CD4-positive, CD25-positive, alpha-beta regulatory T cell (primary cell): ENCODE results near the gene ZBTB38. TPM values are rescaled to one million over a fixed set of nuclear protein-coding genes. Genes with fewer than 3 reads are reported as not detected.

Source experiments
- ATAC-seq, 2 donors: fragments of 150-1000 bp; cut with Tn5 transposase; one replicate each; pipeline ENCODE4 v1.10.0; 2021; ENCODE audit warnings: low read depth in 2 of 2, moderate number of reproducible peaks in 2 of 2, moderate library complexity in 1 of 2
- DNase-seq, 3 donors: peaks; one replicate each; pipeline versions ENCODE4 v3.0.0 to v3.0.0-alpha.2; 2012 to 2022; ENCODE audit warnings: mixed read lengths in 1 of 3
- H3K27ac ChIP-seq: one replicate; pipeline ENCODE4 v1.7.0; 2013; ENCODE audit warnings: mild to moderate bottlenecking, low read length; ENCODE audit not compliant: insufficient read depth, poor library complexity, severe bottlenecking
- H3K27me3 ChIP-seq: one replicate; pipeline ENCODE4 v1.7.0; 2013; ENCODE audit warnings: low read length; ENCODE audit not compliant: control insufficient read depth, insufficient read depth
- H3K36me3 ChIP-seq: one replicate; pipeline ENCODE4 v1.7.0; 2013; ENCODE audit warnings: mild to moderate bottlenecking, low read length, moderate library complexity; ENCODE audit not compliant: control insufficient read depth, insufficient read depth
- H3K4me1 ChIP-seq: 2 replicates; pipeline ENCODE4 v1.7.0; 2013; ENCODE audit warnings: mild to moderate bottlenecking, low read length; ENCODE audit not compliant: insufficient read depth, control insufficient read depth, poor library complexity, severe bottlenecking
- H3K4me3 ChIP-seq: one replicate; pipeline ENCODE4 v1.7.0; 2013; ENCODE audit warnings: low read depth, mild to moderate bottlenecking, low read length, moderate library complexity
- H3K9me3 ChIP-seq, 2 experiments: 1 replicate in 1 of 2; 2 replicates in 1 of 2; pipeline ENCODE4 v1.7.0; 2013; ENCODE audit warnings: low read length in 2 of 2, mild to moderate bottlenecking in 1 of 2, moderate library complexity in 1 of 2; ENCODE audit not compliant: control insufficient read depth in 2 of 2
- H3K27ac Mint-ChIP-seq, 3 donors: one replicate each; pipeline ENCODE4 v1.8.0; 2020 to 2022; ENCODE audit warnings: mild to moderate bottlenecking in 3 of 3, mixed read lengths in 3 of 3, moderate library complexity in 2 of 3
- H3K27me3 Mint-ChIP-seq: one replicate; pipeline ENCODE4 v1.8.0; 2022; ENCODE audit warnings: mild to moderate bottlenecking, mixed read lengths
- H3K36me3 Mint-ChIP-seq: one replicate; pipeline ENCODE4 v1.8.0; 2020; ENCODE audit warnings: mixed read lengths
- H3K4me1 Mint-ChIP-seq, 4 donors: one replicate each; pipeline ENCODE4 v1.8.0; 2020 to 2022; ENCODE audit warnings: mixed read lengths in 4 of 4, mild to moderate bottlenecking in 1 of 4
- H3K4me3 Mint-ChIP-seq, 4 donors: one replicate each; pipeline ENCODE4 v1.8.0; 2020 to 2022; ENCODE audit warnings: mild to moderate bottlenecking in 4 of 4, mixed read lengths in 4 of 4, moderate library complexity in 3 of 4
- H3K9me3 Mint-ChIP-seq, 7 donors: one replicate each; pipeline ENCODE4 v1.8.0; 2020 to 2022; ENCODE audit warnings: mixed read lengths in 7 of 7, mild to moderate bottlenecking in 3 of 7, moderate library complexity in 2 of 7
- polyA plus RNA-seq, 4 donors: library from polyadenylated mRNA; unstranded; fragments of 300-500 nt; fragmentation: Illumina TruSeq; gene quantifications; one replicate each; pipeline ENCODE4 v1.2.3, GENCODE V29; 2021
- total RNA-seq: library from RNA; stranded (reverse); gene quantifications from one replicate; pipeline ENCODE4 v1.2.3, GENCODE V29; 2022

The ZBTB38 gene
- total and polyA plus RNA-seq, 5 donors from 2014 or later: 65.0 to 148 (median 96.7) TPM

GRCh38 chr3:141408596-141408995, 40.3 kb downstream of the ZBTB38 start:
- Histone ChIP-seq H3K27ac (peak overlapping the region; percentile 92), H3K9me3 (no peaks in the 10 kb centered on the region), H3K4me3 (no peak overlapping the region), H3K36me3 (peaks cover 39% of the 10 kb centered on the region), H3K27me3 (no peaks in the 10 kb centered on the region), H3K4me1 (peaks cover 87% of the 10 kb centered on the region)
- H3K27ac Mint-ChIP-seq: peak overlapping the region; percentile 70 to 97 (median 80)
- DNase-seq (no peak), ATAC-seq (no peak)
- no peaks in the 10 kb centered on the region for H3K27me3 Mint-ChIP-seq
- H3K36me3 Mint-ChIP-seq: peaks cover 47% of the 10 kb centered on the region
- H3K4me1 Mint-ChIP-seq: peaks cover 55 to 95% (median 79%) of the 10 kb centered on the region in 4 donors
- H3K9me3 Mint-ChIP-seq: no peaks in the 10 kb centered on the region
- H3K4me3 Mint-ChIP-seq: peak overlapping the region in 1 of 4 donors; percentile 36

GRCh38 chr3:141409940-141410241, 41.6 kb downstream of the ZBTB38 start:
- Mint-ChIP-seq H3K36me3 (peaks cover 48% of the 10 kb centered on the region), H3K4me1 (peaks cover 53 to 95% (median 82%) of the 10 kb centered on the region in 4 donors), H3K27me3 (no peaks in the 10 kb centered on the region), H3K9me3 (no peaks in the 10 kb centered on the region), H3K27ac (peak overlapping the region; percentile 90 to 97 (median 92)), H3K4me3 (peak overlapping the region; percentile 24 to 92 (median 61))
- peak in 1 of 3 donors; percentile 20 for DNase-seq
- no peaks in the 10 kb centered on the region for H3K9me3 ChIP-seq
- no peaks in the 10 kb centered on the region for H3K27me3 ChIP-seq
- H3K4me3 ChIP-seq: peak overlapping the region; percentile 76
- peaks cover 87% of the 10 kb centered on the region for H3K4me1 ChIP-seq
- ATAC-seq: no peak
- H3K27ac ChIP-seq: peak overlapping the region; percentile 92
- peaks cover 40% of the 10 kb centered on the region for H3K36me3 ChIP-seq

GRCh38 chr3:141410408-141410807, 42.1 kb downstream of the ZBTB38 start:
- Mint-ChIP-seq H3K27ac (peak overlapping the region; percentile 90 to 99 (median 97)), H3K27me3 (no peaks in the 10 kb centered on the region), H3K4me3 (peak overlapping the region; percentile 59 to 92 (median 81)), H3K36me3 (peaks cover 49% of the 10 kb centered on the region), H3K9me3 (no peaks in the 10 kb centered on the region), H3K4me1 (peaks cover 49 to 96% (median 83%) of the 10 kb centered on the region in 4 donors)
- peak in 1 of 3 donors; percentile 6 for DNase-seq
- Histone ChIP-seq H3K4me3 (peak overlapping the region; percentile 76), H3K27me3 (no peaks in the 10 kb centered on the region), H3K4me1 (peaks cover 88% of the 10 kb centered on the region), H3K27ac (peak overlapping the region; percentile 92), H3K36me3 (peaks cover 41% of the 10 kb centered on the region), H3K9me3 (no peaks in the 10 kb centered on the region)
- no peak for ATAC-seq

GRCh38 chr3:141410846-141411245, 42.5 kb downstream of the ZBTB38 start:
- ATAC-seq: no peak
- no peaks in the 10 kb centered on the region for H3K27me3 ChIP-seq
- H3K4me1 Mint-ChIP-seq: peaks cover 45 to 97% (median 82%) of the 10 kb centered on the region in 4 donors
- peaks cover 38% of the 10 kb centered on the region for H3K36me3 ChIP-seq
- no peaks in the 10 kb centered on the region for H3K9me3 ChIP-seq
- peak overlapping the region; percentile 73 to 92 (median 87) for H3K4me3 Mint-ChIP-seq
- H3K27ac Mint-ChIP-seq: peak overlapping the region; percentile 97 to 99 (median 99)
- DNase-seq: peak in 2 of 3 donors; percentile 37 to 65
- peak overlapping the region; percentile 76 for H3K4me3 ChIP-seq
- peaks cover 47% of the 10 kb centered on the region for H3K36me3 Mint-ChIP-seq
- H3K27me3 Mint-ChIP-seq: no peaks in the 10 kb centered on the region
- peak overlapping the region; percentile 92 for H3K27ac ChIP-seq
- H3K4me1 ChIP-seq: peaks cover 87% of the 10 kb centered on the region
- no peaks in the 10 kb centered on the region for H3K9me3 Mint-ChIP-seq

- Histone ChIP-seq H3K9me3 (no peaks in the 10 kb centered on the region), H3K4me3 (peak overlapping the region; percentile 76), H3K4me1 (peaks cover 87% of the 10 kb centered on the region), H3K36me3 (peaks cover 36% of the 10 kb centered on the region), H3K27ac (peak overlapping the region; percentile 92), H3K27me3 (no peaks in the 10 kb centered on the region)
- H3K27me3 Mint-ChIP-seq: no peaks in the 10 kb centered on the region
- peaks cover 43 to 97% (median 81%) of the 10 kb centered on the region in 4 donors for H3K4me1 Mint-ChIP-seq
- H3K36me3 Mint-ChIP-seq: peaks cover 42% of the 10 kb centered on the region
- peak overlapping the region; percentile 97 to 99 (median 99) for H3K27ac Mint-ChIP-seq
- peak overlapping the region; percentile 73 to 92 (median 87) for H3K4me3 Mint-ChIP-seq
- DNase-seq: peak; percentile 35 to 86 (median 42)
- peak; percentile 39 to 46 for ATAC-seq
- no peaks in the 10 kb centered on the region for H3K9me3 Mint-ChIP-seq
Measured at GRCh38 chr3:141411251-141411771, 43.0 kb downstream of the ZBTB38 start.

- H3K27ac Mint-ChIP-seq: peak overlapping the region; percentile 97 to 99 (median 99)
- Histone ChIP-seq H3K9me3 (no peaks in the 10 kb centered on the region), H3K36me3 (peaks cover 37% of the 10 kb centered on the region), H3K27ac (peak overlapping the region; percentile 92), H3K27me3 (no peaks in the 10 kb centered on the region), H3K4me1 (peaks cover 77% of the 10 kb centered on the region), H3K4me3 (peak overlapping the region; percentile 76)
- H3K9me3 Mint-ChIP-seq: no peaks in the 10 kb centered on the region
- H3K4me1 Mint-ChIP-seq: peaks cover 33 to 98% (median 78%) of the 10 kb centered on the region in 4 donors
- H3K4me3 Mint-ChIP-seq: peak overlapping the region; percentile 73 to 92 (median 87)
- ATAC-seq (peak; percentile 57 to 58), DNase-seq (peak; percentile 48 to 87 (median 73))
- no peaks in the 10 kb centered on the region for H3K27me3 Mint-ChIP-seq
- H3K36me3 Mint-ChIP-seq: peaks cover 40% of the 10 kb centered on the region
Measured at GRCh38 chr3:141412087-141412935, 44.0 kb downstream of the ZBTB38 start.

GRCh38 chr3:141412936-141413354, 44.6 kb downstream of the ZBTB38 start:
- Histone ChIP-seq H3K27ac (peak overlapping the region; percentile 92), H3K27me3 (no peaks in the 10 kb centered on the region), H3K9me3 (no peaks in the 10 kb centered on the region), H3K36me3 (peaks cover 33% of the 10 kb centered on the region), H3K4me3 (peak overlapping the region; percentile 76), H3K4me1 (peaks cover 77% of the 10 kb centered on the region)
- ATAC-seq (no peak), DNase-seq (peak in 1 of 3 donors; percentile 9)
- Mint-ChIP-seq H3K4me1 (peaks cover 30 to 95% (median 74%) of the 10 kb centered on the region in 4 donors), H3K27me3 (no peaks in the 10 kb centered on the region), H3K27ac (peak overlapping the region; percentile 97 to 99 (median 99)), H3K9me3 (no peaks in the 10 kb centered on the region), H3K36me3 (peaks cover 40% of the 10 kb centered on the region), H3K4me3 (peak overlapping the region; percentile 80 to 92 (median 87))
